Adipocyte (in vitro differentiated cells): ENCODE data around the gene TTC33.

Experiments used
- DNase-seq: peaks from one replicate; pipeline ENCODE4 v3.0.0-alpha.2; 2015; ENCODE audit warnings: low read depth
- H3K27me3 ChIP-seq: replicated peaks from 2 replicates; pipeline ENCODE4 v1.7.0; 2013; ENCODE audit warnings: mild to moderate bottlenecking, low read length, moderate library complexity; ENCODE audit not compliant: control insufficient read depth, insufficient read depth
- H3K36me3 ChIP-seq: 2 replicates; pipeline ENCODE4 v1.7.0; 2013; ENCODE audit warnings: low read length, mild to moderate bottlenecking, moderate library complexity; ENCODE audit not compliant: control insufficient read depth, insufficient read depth, severe bottlenecking
- H3K4me1 ChIP-seq: 2 replicates; pipeline ENCODE4 v1.7.0; 2013; ENCODE audit warnings: mild to moderate bottlenecking, low read length, moderate library complexity; ENCODE audit not compliant: control insufficient read depth, insufficient read depth
- H3K4me3 ChIP-seq: 2 replicates; pipeline ENCODE4 v1.7.0; 2013; ENCODE audit warnings: mild to moderate bottlenecking, low read length, moderate library complexity
- H3K9ac ChIP-seq: 2 replicates; pipeline ENCODE4 v1.7.0; 2013; ENCODE audit warnings: mild to moderate bottlenecking, low read length, moderate library complexity
- H3K9me3 ChIP-seq: 2 replicates; pipeline ENCODE4 v1.7.0; 2013; ENCODE audit warnings: mild to moderate bottlenecking, low read length, moderate library complexity; ENCODE audit not compliant: control insufficient read depth

TTC33 gene

GRCh38 chr5:40486437-40487275 lies 269.1 kb downstream of the TTC33 start:
- Histone ChIP-seq H3K4me1 (peaks cover 18% of the 10 kb centered on the region), H3K9ac (no peak overlapping the region), H3K9me3 (no peaks in the 10 kb centered on the region), H3K4me3 (no peak overlapping the region), H3K36me3 (no peaks in the 10 kb centered on the region), H3K27me3 (no peaks in the 10 kb centered on the region)
- DNase-seq = no peak

GRCh38 chr5:40485021-40485998 lies 270.5 kb downstream of the TTC33 start:
- Histone ChIP-seq H3K27me3 (no peaks in the 10 kb centered on the region), H3K4me3 (no peak overlapping the region), H3K9ac (no peak overlapping the region), H3K4me1 (peaks cover 5% of the 10 kb centered on the region), H3K9me3 (no peaks in the 10 kb centered on the region), H3K36me3 (no peaks in the 10 kb centered on the region)
- DNase-seq = peak; percentile 25

DNA sequence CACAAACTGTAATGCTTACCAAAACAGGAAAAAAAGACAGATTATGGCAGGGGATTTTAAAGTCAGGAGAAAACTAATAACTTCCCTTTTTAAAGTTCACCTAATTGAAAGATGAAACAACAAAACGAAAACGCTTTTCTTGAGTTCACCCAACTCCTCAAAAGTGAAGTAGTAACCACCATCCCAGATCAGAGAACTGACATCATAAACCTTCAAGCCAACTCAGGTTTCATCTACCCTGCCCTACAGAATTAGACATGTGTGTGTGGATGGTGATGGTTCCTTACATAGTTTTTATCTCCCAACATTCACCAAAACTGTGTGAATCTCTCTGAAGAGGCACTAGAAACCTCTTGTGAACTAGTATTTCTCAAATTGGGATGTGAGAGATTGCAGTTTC lies 271.3 kb downstream of the TTC33 start:
- Histone ChIP-seq H3K9me3 (no peaks in the 10 kb centered on the region), H3K36me3 (no peaks in the 10 kb centered on the region), H3K4me3 (no peak overlapping the region), H3K27me3 (no peaks in the 10 kb centered on the region), H3K9ac (no peak overlapping the region), H3K4me1 (peaks cover 2% of the 10 kb centered on the region)
- DNase-seq = no peak

- H3K9me3 ChIP-seq = no peaks in the 10 kb centered on the region
- no peaks in the 10 kb centered on the region for H3K36me3 ChIP-seq
- peaks cover 2% of the 10 kb centered on the region for H3K4me1 ChIP-seq
- DNase-seq = no peak
- H3K9ac ChIP-seq = no peak overlapping the region
- no peaks in the 10 kb centered on the region for H3K27me3 ChIP-seq
- H3K4me3 ChIP-seq = no peak overlapping the region
Observed at GRCh38 chr5:40483316-40483715, 272.4 kb downstream of the TTC33 start.

DNA sequence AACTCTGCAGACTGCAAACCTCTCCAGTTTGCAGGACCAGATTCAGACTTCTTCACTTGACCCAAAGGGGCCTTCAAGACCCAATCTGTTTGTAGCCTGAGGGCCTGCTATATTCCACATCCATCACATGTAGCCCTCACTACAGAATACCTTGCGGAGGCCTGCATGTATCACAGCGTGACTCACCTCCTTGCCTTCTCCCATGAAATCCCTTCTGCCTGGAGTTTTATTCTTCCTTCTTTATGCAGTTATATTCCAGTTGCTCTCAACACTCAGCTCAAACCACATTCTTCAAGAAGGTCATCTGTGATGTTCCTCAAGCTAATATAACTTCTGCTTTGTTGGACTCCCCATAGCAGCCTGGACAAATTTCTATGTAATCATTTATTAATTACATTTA lies 274.5 kb downstream of the TTC33 start:
- H3K4me3 ChIP-seq = no peak overlapping the region
- H3K9ac ChIP-seq = no peak overlapping the region
- no peaks in the 10 kb centered on the region for H3K36me3 ChIP-seq
- H3K4me1 ChIP-seq = no peaks in the 10 kb centered on the region
- no peak for DNase-seq
- no peaks in the 10 kb centered on the region for H3K9me3 ChIP-seq
- H3K27me3 ChIP-seq = no peaks in the 10 kb centered on the region

DNA sequence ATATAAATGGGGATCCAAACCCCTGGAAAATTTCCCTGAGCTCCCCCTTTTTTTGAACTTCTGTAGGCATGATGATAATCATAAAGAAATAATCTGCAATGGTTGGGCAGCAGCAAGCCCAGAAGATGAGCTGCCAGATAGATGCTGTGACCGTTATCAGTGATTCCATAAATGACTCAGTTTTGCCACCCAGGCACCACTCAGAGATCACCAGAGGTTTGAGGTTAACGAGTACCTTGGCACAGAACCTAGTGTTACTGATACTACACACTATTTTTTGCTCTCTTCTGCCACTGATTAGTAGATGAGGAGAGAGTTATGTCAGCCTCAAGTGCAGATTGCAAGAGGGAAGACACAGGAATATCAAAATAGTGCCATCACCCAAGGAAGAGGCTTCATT lies 275.4 kb downstream of the TTC33 start:
- Histone ChIP-seq H3K4me3 (no peak overlapping the region), H3K36me3 (no peaks in the 10 kb centered on the region), H3K9me3 (no peaks in the 10 kb centered on the region), H3K27me3 (no peaks in the 10 kb centered on the region), H3K4me1 (no peaks in the 10 kb centered on the region), H3K9ac (no peak overlapping the region)
- DNase-seq = no peak

DNA sequence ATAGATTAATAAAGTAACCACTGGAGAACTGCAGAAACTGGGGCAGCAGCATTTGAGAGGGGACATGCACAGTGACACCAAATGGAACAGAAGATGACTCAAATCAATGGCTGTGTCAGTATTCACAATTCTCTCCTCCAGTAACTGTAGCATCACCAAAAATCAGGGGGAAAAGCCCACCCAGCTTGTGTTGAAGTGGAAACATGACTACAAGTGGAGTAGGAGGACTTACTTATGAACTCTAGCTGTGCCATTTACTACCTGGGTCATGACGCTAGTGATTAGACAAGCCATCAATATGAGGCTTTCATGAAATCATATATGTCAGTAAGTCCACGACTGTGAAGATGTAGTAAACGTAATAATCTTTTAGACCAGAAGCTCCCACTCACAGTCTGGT lies 275.8 kb downstream of the TTC33 start:
- H3K36me3 ChIP-seq = no peaks in the 10 kb centered on the region
- H3K4me3 ChIP-seq = no peak overlapping the region
- DNase-seq = no peak

DNA sequence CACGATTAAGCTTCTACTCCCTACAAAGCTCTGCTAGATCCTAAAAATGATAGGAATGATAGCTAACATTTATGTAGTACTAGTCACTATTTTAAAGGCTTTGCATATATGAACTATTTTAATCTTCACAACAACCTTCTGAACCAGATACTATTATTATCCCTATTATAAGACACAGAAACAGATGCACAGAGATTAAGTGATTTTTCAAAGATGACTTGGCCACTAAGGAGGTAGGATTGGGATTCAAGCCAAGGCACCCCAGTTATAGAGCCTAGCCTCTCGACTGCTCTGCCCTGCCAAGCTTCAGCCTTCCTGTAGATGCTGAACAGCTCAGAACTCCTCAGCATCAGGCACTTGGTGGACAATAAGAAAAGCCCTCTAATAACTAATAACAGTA lies 277.0 kb downstream of the TTC33 start:
- Histone ChIP-seq H3K27me3 (no peaks in the 10 kb centered on the region), H3K9me3 (no peaks in the 10 kb centered on the region), H3K4me3 (no peak overlapping the region), H3K9ac (no peak overlapping the region), H3K4me1 (no peaks in the 10 kb centered on the region), H3K36me3 (no peaks in the 10 kb centered on the region)
- DNase-seq = no peak

More for the DNA sequence above, 275.8 kb downstream of the TTC33 start:
- Histone ChIP-seq H3K4me1 (no peaks in the 10 kb centered on the region), H3K9me3 (no peaks in the 10 kb centered on the region), H3K9ac (no peak overlapping the region), H3K27me3 (no peaks in the 10 kb centered on the region)

DNA sequence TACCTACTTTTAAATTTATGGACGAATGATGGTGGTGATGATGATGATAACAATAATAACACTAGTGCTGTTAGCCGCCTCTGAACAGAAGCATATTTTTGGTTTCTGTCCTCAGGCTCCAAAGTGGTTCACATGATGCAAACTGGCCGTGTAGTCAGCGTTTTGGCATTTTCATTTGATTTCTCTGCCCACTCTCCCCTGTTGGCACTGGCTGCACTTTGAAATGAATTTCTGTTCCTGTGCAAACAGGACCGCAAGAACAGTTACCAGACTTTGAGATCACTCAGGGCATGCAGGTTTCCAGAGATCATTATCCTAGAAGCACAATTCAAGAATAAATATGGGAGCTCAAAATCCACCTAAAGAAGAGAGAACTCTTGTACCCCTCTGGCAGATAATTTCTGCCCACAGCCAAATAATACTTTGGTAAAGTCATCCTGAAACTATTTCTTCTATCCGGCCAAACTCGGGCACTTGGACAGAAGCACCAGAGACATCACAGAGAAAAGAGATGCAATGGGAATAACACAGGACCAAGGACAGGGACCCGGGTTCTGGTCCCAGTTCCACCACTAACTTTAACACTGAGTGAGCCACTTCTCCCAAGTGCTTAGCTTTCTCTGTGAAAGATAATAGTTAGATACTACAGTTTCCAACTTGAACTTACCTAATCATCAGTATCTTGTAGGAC lies 277.8 kb downstream of the TTC33 start:
- Histone ChIP-seq H3K4me3 (no peak overlapping the region), H3K27me3 (no peaks in the 10 kb centered on the region), H3K4me1 (no peaks in the 10 kb centered on the region), H3K36me3 (no peaks in the 10 kb centered on the region), H3K9ac (no peak overlapping the region), H3K9me3 (no peaks in the 10 kb centered on the region)
- DNase-seq = peak; percentile 71

- H3K36me3 ChIP-seq = no peaks in the 10 kb centered on the region
- no peaks in the 10 kb centered on the region for H3K9me3 ChIP-seq
- H3K4me1 ChIP-seq = no peaks in the 10 kb centered on the region
- H3K27me3 ChIP-seq = no peaks in the 10 kb centered on the region
- no peak for DNase-seq
- no peak overlapping the region for H3K4me3 ChIP-seq
- H3K9ac ChIP-seq = no peak overlapping the region
Observed at GRCh38 chr5:40475561-40475960, 280.2 kb downstream of the TTC33 start.

DNA sequence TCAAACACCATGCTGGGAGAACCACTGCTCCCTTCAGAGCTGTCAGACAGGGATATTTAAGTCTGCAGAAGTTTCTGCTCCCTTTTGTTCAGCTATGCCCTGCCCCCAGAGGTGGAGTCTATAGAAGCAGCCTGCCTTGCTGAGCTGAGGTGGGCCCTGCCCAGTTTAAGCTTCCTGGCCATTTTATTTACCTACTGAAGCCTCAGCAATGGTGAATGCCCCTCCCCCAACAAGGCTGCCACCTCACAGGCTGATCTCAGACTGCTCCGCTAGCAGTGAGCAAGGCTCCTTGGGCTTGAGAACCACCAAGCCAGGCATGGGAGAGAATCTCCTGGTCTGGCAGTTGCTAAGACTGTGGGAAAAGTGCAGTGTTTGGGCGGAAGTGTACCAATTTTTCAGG lies 281.5 kb downstream of the TTC33 start:
- Histone ChIP-seq H3K27me3 (no peaks in the 10 kb centered on the region), H3K9ac (no peak overlapping the region), H3K4me1 (no peaks in the 10 kb centered on the region), H3K4me3 (no peak overlapping the region), H3K9me3 (no peaks in the 10 kb centered on the region), H3K36me3 (no peaks in the 10 kb centered on the region)
- no peak for DNase-seq
